Stimulated activated CD4-positive, alpha-beta T cell treated with anti-CD3 and anti-CD28 coated beads, Interleukin-15, amount 100 ng/mL, for 1 hour (primary cell): ENCODE data around the gene FAM161B.
"Not testable (repeated sequence)": the region's sequence is repeated elsewhere in the genome, so short reads cannot be mapped to it uniquely, and the experiment has no call there.

Experiments used
- DNase-seq, 2 donors: peaks; one replicate each; pipeline ENCODE4 v3.0.0-alpha.2; 2020; ENCODE audit warnings: low read depth in 1 of 2, low spot score in 1 of 2

The FAM161B gene

DNA sequence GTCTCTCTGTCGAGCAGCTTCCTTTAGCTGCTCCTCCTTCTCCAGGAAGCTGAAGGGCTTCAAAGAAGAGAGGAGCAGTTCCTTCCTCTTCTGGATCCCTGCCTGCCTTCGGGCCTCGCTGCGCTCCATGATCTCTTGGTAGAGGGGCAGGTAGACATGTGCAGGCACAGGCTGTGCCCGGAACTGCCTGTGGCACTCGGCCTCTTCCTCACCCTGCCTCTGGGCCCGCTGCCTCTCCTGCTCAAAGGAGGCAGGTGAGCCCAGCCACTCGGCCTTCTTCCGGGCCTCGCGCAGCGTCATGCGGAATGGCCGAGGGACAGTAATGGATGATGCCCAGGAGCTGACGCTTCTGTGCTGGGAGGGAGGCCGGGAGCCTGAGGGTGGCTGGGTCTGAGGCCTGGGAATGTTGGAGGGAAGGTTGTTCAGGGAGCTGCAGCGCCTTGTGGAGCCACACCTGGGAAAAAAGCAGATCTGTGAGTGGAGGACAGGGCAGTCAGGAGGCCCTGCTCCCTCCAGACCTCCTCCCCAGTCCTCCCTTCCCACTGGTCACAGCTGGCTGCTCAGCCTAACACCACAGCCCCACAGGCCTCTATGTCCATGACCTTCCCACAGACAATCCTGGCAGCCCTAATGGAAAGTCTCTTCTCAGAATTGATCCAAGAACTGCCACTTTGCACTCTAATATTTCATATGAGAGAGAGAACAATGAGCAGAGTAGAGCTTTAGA is 5.3 kb downstream of the FAM161B start:
- DNase-seq: no peak

GRCh38 chr14:73943083-73943482 is 6.8 kb downstream of the FAM161B start:
- no peak for DNase-seq

DNA sequence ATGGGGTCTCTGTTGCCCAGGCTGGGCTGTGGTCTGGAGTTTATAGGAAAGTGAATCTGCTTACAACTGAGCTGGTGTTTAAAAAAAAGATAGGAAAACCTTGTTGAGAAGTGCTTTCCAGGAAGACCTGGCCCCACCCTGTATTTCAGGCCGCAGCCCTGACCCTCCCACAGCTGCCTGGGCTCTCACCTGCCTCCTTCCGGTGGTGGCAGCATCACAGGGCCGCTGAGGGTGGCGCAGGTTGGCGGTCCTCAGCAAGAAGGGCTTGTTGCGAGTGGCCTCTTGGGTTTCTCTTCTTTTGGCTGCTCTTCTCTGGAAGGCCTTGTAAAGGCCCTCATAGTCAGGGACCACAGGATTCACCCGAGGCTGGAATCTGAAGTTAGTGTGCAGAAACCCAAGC is 7.7 kb downstream of the FAM161B start:
- no peak for DNase-seq

DNA sequence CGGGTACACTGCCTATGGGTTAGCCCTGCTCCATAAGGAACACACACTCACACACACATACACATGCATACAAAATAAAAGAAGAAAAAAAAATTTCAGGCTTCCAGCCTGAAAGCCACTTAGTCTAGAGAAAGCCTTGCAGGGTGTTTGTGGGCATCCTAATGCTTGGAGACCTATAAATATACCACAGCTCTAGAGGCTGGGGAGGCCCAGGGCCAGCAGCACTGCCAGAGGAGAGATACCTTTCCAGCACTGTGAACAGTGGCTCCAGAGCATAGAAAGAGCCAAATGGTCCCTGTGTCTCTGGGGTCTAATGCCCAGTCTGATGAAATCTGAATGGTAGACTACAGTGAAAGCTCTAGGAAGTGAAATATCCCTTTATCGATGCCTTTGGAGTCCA is 12.9 kb downstream of the FAM161B start:
- no peak for DNase-seq

GRCh38 chr14:73936548-73936947 is 13.3 kb downstream of the FAM161B start:
- no peak for DNase-seq

DNA sequence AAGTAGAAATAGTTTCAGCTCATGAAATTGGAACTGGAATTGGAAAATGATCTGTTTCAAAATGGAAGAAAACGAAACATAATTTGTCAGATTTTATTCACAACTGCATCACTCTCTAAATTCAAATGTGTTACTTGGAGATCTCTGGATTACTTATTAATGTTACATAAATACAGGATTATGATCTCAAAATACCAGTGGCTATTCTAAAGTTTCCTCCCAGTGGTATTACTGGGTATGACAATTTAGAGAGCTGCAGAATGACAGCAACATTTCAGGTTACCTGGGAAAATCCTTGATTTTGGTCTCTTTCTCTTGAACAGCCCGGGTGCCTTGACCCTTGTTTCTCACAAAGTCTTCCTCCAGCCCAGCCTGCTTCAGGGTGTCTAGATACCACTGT is 14.2 kb downstream of the FAM161B start:
- no peak for DNase-seq

- DNase-seq: no peak
These were observed 25.6 kb downstream of the FAM161B start for GRCh38 chr14:73924337-73924736.

GRCh38 chr14:73919457-73919856 is 30.4 kb downstream of the FAM161B start:
- not testable (repeated sequence) for DNase-seq

GRCh38 chr14:73916324-73916723 is 33.6 kb downstream of the FAM161B start:
- DNase-seq: no peak

DNA sequence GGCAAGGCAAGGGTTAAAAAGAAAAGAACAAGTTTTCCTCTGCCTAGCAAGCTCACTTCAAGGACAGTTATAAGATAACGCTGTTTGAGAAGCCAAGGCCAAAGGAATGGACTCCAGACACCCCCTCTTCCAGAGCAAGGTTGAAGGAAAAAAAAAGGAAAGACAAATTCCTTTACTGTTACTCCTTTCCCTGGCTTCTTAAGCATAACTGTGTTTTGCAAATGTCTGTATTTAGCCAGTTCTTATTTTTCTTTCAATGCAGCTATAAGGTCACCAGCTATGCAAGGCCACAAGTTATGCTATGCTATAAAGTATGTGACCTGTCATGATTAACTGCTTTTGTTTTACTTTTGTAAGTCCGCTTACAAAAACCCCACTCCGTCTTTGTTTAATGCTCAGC is 36.6 kb downstream of the FAM161B start:
- DNase-seq: no peak

DNA sequence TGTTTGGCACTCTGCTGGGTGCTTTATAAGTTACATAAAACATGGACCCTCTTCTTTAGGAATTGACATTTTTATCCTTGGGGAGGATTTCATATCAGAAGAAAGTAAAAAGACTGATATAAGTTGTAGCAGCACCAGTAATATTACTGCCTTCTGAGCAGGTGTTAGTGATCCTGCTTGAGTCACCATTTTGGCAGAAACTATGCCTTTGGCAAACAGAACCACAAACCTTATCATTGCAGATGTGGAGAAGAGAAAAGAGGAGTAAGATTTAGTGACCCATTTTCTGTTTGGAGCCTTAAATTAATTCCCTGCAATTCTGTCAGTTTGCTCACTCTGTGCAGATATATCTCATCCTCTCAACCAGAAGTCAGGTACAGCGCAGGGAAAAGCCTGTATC is 40.2 kb downstream of the FAM161B start:
- no peak for DNase-seq

DNA sequence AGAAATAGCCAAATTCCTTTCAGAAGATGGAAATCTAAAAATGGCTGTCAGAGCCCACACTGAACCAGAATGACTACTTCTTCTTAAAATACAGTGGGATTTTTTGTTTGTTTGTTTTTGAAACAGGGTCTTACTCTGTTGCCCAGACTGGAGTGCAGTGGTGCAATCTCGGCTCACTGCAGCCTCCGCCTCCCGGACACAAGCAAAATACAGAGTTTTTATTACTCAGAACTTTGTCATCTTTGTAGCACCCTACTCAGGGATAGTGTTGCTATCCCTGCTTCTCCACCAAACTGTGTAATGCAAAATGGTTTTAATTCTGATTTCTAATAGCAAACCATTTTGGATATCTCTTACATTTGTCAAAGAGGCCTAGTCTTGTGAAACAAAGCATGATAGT is 46.9 kb downstream of the FAM161B start:
- no peak for DNase-seq

DNA sequence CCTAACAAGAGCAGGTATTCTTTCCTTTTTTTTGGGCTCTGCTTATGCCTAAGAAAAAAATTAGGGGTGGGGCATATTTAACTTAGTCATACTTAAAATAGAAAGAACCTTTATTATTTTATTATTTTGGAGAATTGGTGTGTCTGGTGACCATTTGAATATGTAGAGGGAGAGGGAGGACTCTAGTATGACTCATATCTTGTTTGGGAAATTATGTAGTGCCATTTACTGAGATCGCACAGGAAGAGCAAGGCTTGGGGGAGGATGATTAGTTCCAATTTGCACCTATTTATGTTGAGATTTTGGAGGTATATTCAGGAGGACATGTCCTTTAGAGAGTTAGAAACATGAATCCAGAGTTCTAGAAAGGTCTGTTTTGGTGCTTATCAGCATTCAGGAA is 53.4 kb downstream of the FAM161B start:
- no peak for DNase-seq

- no peak for DNase-seq
These were observed 54.0 kb downstream of the FAM161B start for GRCh38 chr14:73895939-73896338.

- DNase-seq: not testable (repeated sequence)
These were observed 55.7 kb downstream of the FAM161B start for GRCh38 chr14:73894180-73894687.

DNA sequence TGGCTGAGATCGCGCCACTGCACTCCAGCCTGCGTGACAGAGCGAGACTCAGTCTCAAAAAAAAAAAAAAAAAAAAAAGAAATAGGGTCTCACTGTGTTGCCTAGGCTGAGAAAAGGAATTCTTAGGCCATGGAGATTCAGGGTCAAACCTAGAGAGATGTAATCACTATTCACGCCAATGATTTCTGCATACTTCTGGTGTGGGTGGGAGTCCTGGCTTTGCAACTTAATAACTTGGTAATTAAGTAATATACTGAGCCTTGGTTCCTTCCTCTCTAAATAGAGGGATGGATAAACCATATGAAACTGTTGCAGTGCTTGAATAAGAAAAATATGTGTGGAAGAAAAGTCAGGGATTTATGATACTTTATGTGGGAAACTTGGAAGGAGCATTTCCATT is 60.5 kb downstream of the FAM161B start:
- DNase-seq: no peak

DNA sequence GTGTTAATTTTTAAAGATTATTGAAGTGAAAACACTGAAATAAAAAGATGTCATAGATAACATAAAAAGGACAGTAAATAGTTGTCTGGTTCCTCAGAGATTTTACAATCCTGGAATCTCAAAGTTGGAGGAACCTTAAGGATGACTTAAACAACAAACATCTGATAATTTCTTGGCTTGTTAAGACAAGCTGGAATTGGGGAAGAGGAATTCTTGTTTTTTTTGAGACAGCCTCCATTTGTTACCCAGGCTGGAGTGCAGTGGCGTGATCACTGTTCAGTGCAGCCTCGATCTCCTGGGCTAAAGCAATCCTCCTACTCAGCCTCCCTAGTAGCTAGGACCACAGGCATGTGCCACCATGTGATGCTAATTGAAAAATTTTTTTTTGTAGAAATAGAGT is 60.9 kb downstream of the FAM161B start:
- DNase-seq: no peak

DNA sequence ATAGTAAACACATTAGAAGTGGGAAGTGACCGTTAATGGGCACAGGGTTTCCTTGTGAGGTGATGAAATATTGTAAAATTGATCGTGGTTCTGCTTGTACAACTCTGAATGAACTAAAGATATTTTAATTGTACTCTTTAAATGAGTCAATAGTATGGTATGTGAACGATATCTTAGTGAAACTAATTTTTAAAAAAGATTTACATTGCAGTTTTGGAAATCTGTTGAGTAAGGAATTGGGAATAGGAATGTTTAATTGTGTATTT is 61.5 kb downstream of the FAM161B start:
- no peak for DNase-seq

GRCh38 chr14:73887694-73888459 is 62.0 kb downstream of the FAM161B start:
- DNase-seq: no peak

DNA sequence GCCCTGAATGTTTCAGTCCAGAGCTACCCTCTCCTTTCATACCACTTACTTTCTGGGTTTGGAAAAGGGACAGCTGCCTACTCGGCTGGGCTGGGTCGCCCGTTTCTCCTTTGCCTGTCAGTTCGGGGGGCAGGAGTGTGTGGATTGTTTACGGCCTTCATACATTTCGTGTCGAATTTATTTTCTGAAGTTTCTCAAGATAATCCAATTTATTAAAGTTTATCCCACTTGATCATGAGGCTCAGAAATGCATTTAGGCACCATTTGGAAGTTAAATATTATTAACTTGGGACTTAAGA is 62.6 kb downstream of the FAM161B start:
- no peak for DNase-seq

- DNase-seq: peak; percentile 69 to 87
These were observed 63.2 kb downstream of the FAM161B start, which contains the start of gene ZNF410 for GRCh38 chr14:73886449-73887317. ZNF410 (plus strand) TSS chr14:73886859; CDS start chr14:73892176, 5,317 bp downstream.
